Bronchial epithelial cell (primary cell): ENCODE results near the gene PRKG1. TPM values are rescaled to one million over a fixed set of nuclear protein-coding genes. Genes with fewer than 3 reads are reported as not detected.

Experiments
- DNase-seq: peaks from one replicate; pipeline ENCODE4 v3.0.0-alpha.2; 2010; ENCODE audit warnings: low read depth
- FAIRE-seq: peaks from 2 replicates; lab custom pipeline; 2011; peaks lifted over from hg19 to GRCh38; lab: Jason Lieb, UNC
- H3K27me3 ChIP-seq: 2 replicates; pipeline ENCODE4 v1.5.1; 2011; ENCODE audit warnings: low read length; ENCODE audit not compliant: control insufficient read depth, insufficient read depth
- H3K36me3 ChIP-seq: 2 replicates; pipeline ENCODE4 v1.5.1; 2011; ENCODE audit warnings: low read length; ENCODE audit not compliant: control insufficient read depth, insufficient read depth
- H3K4me3 ChIP-seq: 2 replicates; pipeline ENCODE4 v1.5.1; 2011; ENCODE audit warnings: mild to moderate bottlenecking, low read depth, low read length, control low read depth
- total RNA-seq: library from RNA; depleted of rRNA; stranded (reverse); fragments of >200 nt; gene quantifications from 2 replicates; pipeline ENCODE4 v1.2.1, GENCODE V29; 2014
- TF ChIP-seq, protein P1 (sequence below): IDR thresholded peaks from 2 replicates; pipeline ENCODE4 v1.5.1; 2011; ENCODE audit warnings: mild to moderate bottlenecking, moderate library complexity, low read length, control low read depth, inconsistent platforms; ENCODE audit not compliant: insufficient read depth, severe bottlenecking

PRKG1 gene
- total RNA-seq, 1 donor from 2014 or later = 0.26 TPM

DNA sequence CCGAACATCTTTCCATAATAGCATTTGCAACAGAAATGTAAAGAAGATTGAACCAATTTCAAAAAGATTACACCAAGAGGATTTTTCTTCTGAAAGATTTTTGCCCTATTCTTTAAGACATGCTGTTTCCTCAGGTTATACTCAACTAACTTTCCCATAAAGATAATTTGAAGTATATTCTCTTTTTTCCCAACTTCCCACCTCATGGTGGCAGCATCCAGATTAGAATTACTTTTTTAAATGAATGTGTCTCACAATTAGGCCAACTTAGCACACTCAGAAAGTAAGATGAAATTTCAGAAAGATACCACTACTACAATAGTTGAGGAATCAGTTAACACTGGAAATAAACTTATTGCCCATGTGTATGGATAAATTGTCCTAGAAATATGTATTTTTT lies 803.3 kb downstream of the PRKG1 start:
- DNase-seq (no peak), FAIRE-seq (no peak)
- Histone ChIP-seq H3K4me3 (no peak overlapping the region), H3K27me3 (no peaks in the 10 kb centered on the region), H3K36me3 (no peaks in the 10 kb centered on the region)
- TF ChIP-seq, protein P1, sequence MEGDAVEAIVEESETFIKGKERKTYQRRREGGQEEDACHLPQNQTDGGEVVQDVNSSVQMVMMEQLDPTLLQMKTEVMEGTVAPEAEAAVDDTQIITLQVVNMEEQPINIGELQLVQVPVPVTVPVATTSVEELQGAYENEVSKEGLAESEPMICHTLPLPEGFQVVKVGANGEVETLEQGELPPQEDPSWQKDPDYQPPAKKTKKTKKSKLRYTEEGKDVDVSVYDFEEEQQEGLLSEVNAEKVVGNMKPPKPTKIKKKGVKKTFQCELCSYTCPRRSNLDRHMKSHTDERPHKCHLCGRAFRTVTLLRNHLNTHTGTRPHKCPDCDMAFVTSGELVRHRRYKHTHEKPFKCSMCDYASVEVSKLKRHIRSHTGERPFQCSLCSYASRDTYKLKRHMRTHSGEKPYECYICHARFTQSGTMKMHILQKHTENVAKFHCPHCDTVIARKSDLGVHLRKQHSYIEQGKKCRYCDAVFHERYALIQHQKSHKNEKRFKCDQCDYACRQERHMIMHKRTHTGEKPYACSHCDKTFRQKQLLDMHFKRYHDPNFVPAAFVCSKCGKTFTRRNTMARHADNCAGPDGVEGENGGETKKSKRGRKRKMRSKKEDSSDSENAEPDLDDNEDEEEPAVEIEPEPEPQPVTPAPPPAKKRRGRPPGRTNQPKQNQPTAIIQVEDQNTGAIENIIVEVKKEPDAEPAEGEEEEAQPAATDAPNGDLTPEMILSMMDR = no peak

- no peak overlapping the region for H3K4me3 ChIP-seq
- no peaks in the 10 kb centered on the region for H3K27me3 ChIP-seq
- TF ChIP-seq, protein P1 = no peak
- peak; percentile 22 for DNase-seq
- H3K36me3 ChIP-seq = no peaks in the 10 kb centered on the region
- no peak for FAIRE-seq
These were observed 804.4 kb downstream of the PRKG1 start for GRCh38 chr10:51878695-51879094.

GRCh38 chr10:51879238-51879637 lies 805.0 kb downstream of the PRKG1 start:
- Histone ChIP-seq H3K27me3 (no peaks in the 10 kb centered on the region), H3K4me3 (no peak overlapping the region), H3K36me3 (no peaks in the 10 kb centered on the region)
- TF ChIP-seq, protein P1 = no peak
- DNase-seq (peak; percentile 100), FAIRE-seq (no peak)

DNA sequence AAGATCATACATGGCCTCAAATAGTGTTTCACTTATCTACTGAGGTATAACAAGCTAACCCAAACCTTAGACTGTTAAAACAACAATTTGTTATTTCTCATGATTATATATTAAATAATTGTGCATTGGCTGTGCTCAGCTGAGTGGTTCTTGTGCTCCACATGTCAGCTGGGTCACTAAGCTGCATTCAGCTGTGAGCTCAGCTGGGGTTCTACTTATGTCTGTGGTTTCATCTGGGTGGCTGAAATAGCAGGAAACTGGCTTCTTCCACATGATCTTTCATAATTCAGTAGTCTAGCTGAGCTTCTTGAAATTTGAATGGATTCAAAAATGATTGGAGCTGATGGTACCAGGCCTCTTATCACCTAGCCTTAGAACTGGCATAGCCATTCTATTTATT lies 806.9 kb downstream of the PRKG1 start:
- DNase-seq (no peak), FAIRE-seq (no peak)

GRCh38 chr10:51886438-51887068 lies 812.3 kb downstream of the PRKG1 start:
- Histone ChIP-seq H3K4me3 (no peak overlapping the region), H3K36me3 (no peaks in the 10 kb centered on the region), H3K27me3 (no peaks in the 10 kb centered on the region)
- FAIRE-seq (no peak), DNase-seq (peak; percentile 52)
- TF ChIP-seq, protein P1 = no peak

More for the DNA sequence above, 806.9 kb downstream of the PRKG1 start:
- TF ChIP-seq, protein P1 = no peak
- H3K36me3 ChIP-seq = no peaks in the 10 kb centered on the region
- no peaks in the 10 kb centered on the region for H3K27me3 ChIP-seq
- no peak overlapping the region for H3K4me3 ChIP-seq

DNA sequence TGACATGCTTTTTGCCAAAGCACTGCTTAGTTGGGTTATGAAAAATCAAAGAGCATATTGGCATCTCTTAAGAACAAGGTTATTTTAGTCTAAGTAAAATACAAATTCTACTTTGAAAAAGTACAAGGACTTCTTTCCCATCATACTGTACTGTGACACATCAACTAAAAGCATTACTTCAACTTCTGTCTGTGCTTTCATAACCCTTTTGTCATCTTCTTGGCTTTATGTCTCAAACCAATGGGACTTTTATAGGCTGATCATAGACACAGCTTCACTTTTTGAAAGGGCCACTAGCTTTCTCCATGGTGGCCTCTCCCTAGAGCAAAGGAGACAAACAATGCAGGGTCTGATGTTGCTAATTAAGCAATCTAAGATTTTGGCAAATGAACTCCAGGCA lies 814.0 kb downstream of the PRKG1 start:
- Histone ChIP-seq H3K4me3 (no peak overlapping the region), H3K36me3 (no peaks in the 10 kb centered on the region), H3K27me3 (no peaks in the 10 kb centered on the region)
- FAIRE-seq = no peak
- DNase-seq = no peak
- TF ChIP-seq, protein P1 = no peak
